ENCODE data around the gene TBKBP1. TPM values are rescaled to one million over a fixed set of nuclear protein-coding genes. Genes with fewer than 3 reads are reported as not detected.

Gene TBKBP1
- total and polyA plus RNA-seq, 9 of the 15 experiments (the other 6 are each of a cell fraction or from before 2014, with no cell fraction given): 0.03 to 15.6 (median 6.8) TPM

GRCh38 chr17:47742319-47743181 lies 48.6 kb downstream of the TBKBP1 start (continued):
- TF ChIP-seq, protein P1, sequence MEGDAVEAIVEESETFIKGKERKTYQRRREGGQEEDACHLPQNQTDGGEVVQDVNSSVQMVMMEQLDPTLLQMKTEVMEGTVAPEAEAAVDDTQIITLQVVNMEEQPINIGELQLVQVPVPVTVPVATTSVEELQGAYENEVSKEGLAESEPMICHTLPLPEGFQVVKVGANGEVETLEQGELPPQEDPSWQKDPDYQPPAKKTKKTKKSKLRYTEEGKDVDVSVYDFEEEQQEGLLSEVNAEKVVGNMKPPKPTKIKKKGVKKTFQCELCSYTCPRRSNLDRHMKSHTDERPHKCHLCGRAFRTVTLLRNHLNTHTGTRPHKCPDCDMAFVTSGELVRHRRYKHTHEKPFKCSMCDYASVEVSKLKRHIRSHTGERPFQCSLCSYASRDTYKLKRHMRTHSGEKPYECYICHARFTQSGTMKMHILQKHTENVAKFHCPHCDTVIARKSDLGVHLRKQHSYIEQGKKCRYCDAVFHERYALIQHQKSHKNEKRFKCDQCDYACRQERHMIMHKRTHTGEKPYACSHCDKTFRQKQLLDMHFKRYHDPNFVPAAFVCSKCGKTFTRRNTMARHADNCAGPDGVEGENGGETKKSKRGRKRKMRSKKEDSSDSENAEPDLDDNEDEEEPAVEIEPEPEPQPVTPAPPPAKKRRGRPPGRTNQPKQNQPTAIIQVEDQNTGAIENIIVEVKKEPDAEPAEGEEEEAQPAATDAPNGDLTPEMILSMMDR (IDR thresholded peaks at IDR 0.05 in 2 of 3, conservative IDR thresholded peaks at IDR 0.05 in 1 of 3; ENCODE audit: insufficient read depth in 2 of 3, low read depth in 1 of 3, low read length in 3 of 3): peak; percentile 62 to 76 (median 67)
- TF ChIP-seq RAD21 (CRISPR knock-in tag; conservative IDR thresholded peaks at IDR 0.05 in 1 of 2, IDR thresholded peaks at IDR 0.05 in 1 of 2) (peak; percentile 57 to 84), MAZ (CRISPR knock-in tag; conservative IDR thresholded peaks at IDR 0.05 in 1 of 2, IDR thresholded peaks at IDR 0.05 in 1 of 2) (0 out of 4 replicates have a peak, but pooled peaks of 1 of the 2 experiments have one; percentile 14), NRF1 (conservative IDR thresholded peaks at IDR 0.05 in 1 of 2, IDR thresholded peaks at IDR 0.05 in 1 of 2) (0 out of 4 replicates have a peak, but pooled peaks of 1 of the 2 experiments have one; percentile 13)
- TF ChIP-seq, protein P2, sequence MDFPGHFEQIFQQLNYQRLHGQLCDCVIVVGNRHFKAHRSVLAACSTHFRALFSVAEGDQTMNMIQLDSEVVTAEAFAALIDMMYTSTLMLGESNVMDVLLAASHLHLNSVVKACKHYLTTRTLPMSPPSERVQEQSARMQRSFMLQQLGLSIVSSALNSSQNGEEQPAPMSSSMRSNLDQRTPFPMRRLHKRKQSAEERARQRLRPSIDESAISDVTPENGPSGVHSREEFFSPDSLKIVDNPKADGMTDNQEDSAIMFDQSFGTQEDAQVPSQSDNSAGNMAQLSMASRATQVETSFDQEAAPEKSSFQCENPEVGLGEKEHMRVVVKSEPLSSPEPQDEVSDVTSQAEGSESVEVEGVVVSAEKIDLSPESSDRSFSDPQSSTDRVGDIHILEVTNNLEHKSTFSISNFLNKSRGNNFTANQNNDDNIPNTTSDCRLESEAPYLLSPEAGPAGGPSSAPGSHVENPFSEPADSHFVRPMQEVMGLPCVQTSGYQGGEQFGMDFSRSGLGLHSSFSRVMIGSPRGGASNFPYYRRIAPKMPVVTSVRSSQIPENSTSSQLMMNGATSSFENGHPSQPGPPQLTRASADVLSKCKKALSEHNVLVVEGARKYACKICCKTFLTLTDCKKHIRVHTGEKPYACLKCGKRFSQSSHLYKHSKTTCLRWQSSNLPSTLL (IDR thresholded peaks at IDR 0.05): peak; percentile 93
